HL-60 (cell line): Measurements from ENCODE around the gene FCMR.

Source experiments
- GABPA ChIP-seq: IDR thresholded peaks from 2 replicates; pipeline ENCODE4 v1.6.1; 2012; ENCODE audit warnings: low read depth
- TF ChIP-seq, protein P1 (sequence below): IDR thresholded peaks from one replicate; pipeline ENCODE4 v1.5.1; 2011; ENCODE audit warnings: low read length, control low read depth, inconsistent platforms; ENCODE audit not compliant: insufficient read depth

DNA sequence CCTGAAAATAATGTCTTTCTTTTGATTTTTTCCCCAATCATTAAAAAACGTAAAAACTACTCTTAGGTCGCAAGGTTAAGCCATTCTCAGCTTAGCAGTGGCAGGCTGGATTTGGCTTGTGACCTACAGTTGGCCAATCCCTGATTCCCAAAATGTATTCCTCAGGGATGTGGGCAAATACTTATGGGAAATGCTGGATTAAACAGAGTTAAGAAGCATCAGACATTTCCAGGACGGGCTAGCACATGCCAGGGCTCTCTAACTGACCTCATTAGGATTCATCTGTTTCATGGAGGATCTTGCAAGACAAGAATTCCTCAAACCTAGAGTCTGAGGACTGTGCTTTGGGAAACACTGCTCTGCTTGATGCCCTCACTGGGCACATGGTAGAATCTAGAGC is 25.5 kb downstream of the FCMR start:
- TF ChIP-seq, protein P1, sequence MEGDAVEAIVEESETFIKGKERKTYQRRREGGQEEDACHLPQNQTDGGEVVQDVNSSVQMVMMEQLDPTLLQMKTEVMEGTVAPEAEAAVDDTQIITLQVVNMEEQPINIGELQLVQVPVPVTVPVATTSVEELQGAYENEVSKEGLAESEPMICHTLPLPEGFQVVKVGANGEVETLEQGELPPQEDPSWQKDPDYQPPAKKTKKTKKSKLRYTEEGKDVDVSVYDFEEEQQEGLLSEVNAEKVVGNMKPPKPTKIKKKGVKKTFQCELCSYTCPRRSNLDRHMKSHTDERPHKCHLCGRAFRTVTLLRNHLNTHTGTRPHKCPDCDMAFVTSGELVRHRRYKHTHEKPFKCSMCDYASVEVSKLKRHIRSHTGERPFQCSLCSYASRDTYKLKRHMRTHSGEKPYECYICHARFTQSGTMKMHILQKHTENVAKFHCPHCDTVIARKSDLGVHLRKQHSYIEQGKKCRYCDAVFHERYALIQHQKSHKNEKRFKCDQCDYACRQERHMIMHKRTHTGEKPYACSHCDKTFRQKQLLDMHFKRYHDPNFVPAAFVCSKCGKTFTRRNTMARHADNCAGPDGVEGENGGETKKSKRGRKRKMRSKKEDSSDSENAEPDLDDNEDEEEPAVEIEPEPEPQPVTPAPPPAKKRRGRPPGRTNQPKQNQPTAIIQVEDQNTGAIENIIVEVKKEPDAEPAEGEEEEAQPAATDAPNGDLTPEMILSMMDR: no peak
- TF ChIP-seq GABPA: no peak
